Erythroblast (primary cell): ENCODE measurements around the gene PRKD1.

ENCODE experiments used
- DNase-seq, 2 experiments: peaks; one replicate each; lab custom pipeline; 2025; lab: John Stamatoyannopoulos, UW
- GATA1 ChIP-seq: IDR thresholded peaks from 2 replicates; pipeline ENCODE4 v1.6.1; 2011; ENCODE audit warnings: low read depth, mild to moderate bottlenecking, control low read depth, low read length, moderate library complexity
- POLR2A ChIP-seq: IDR thresholded peaks from 2 replicates; pipeline ENCODE4 v1.6.1; 2011; ENCODE audit warnings: mild to moderate bottlenecking, low read length

PRKD1 gene

GRCh38 chr14:29654901-29655550 is 272.6 kb downstream of the PRKD1 start:
- DNase-seq: no peak
- TF ChIP-seq POLR2A (no peak), GATA1 (no peak)

GRCh38 chr14:29653303-29653702 is 274.3 kb downstream of the PRKD1 start:
- no peak for TF ChIP-seq POLR2A
- TF ChIP-seq GATA1: no peak
- DNase-seq: no peak

DNA sequence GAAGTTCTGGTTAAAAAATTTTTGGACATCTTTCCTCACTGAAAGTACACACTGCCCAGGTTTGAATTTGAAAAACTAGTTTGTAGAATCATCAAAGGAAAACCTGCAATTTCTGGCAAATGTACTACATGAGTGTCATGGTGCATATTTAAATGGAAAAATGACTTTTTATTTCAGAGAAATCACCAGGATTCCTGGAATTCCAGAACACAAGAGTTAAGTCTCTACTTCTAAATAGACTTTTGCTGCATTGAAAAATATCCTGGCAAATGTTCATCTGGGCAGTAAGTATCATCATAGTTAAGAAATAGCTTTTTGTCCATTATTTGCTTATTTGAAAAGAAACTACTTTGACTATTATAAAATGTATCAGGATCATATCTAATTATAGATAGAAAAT is 275.1 kb downstream of the PRKD1 start:
- no peak for DNase-seq
- no peak for TF ChIP-seq POLR2A
- TF ChIP-seq GATA1: no peak

- no peak for TF ChIP-seq POLR2A
- no peak for TF ChIP-seq GATA1
- peak; percentile 17 to 47 for DNase-seq
Measured at GRCh38 chr14:29650554-29651269, 276.9 kb downstream of the PRKD1 start.

- no peak for DNase-seq
- no peak for TF ChIP-seq POLR2A
- no peak for TF ChIP-seq GATA1
Measured at GRCh38 chr14:29649170-29649569, 278.5 kb downstream of the PRKD1 start.

GRCh38 chr14:29648045-29648444 is 279.6 kb downstream of the PRKD1 start:
- TF ChIP-seq POLR2A: no peak
- TF ChIP-seq GATA1: no peak
- no peak for DNase-seq

DNA sequence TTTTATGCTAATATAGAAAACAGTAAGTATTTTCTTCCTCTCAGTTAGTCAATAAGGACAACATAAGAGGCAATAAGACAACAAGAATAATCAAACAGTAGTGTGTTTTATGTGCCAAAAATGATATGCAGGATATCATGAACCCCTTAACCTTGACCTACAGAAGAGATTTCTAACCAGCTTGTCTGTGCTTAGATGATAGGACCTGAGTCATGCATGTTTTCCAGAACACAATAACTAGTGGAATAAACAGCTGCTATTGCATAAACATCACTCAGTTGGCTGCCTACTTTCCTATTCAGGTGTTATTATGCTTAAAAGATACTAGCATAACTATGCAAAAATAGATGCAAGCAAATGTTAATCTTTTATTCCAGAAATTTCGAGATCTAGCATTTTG is 282.5 kb downstream of the PRKD1 start:
- DNase-seq: peak in 1 of 2 experiments; percentile 1
- TF ChIP-seq POLR2A (no peak), GATA1 (no peak)

- TF ChIP-seq POLR2A (no peak), GATA1 (no peak)
- no peak for DNase-seq
Measured at GRCh38 chr14:29643433-29644211, 284.0 kb downstream of the PRKD1 start.

GRCh38 chr14:29637411-29637810 is 290.2 kb downstream of the PRKD1 start:
- TF ChIP-seq GATA1: no peak
- TF ChIP-seq POLR2A: no peak
- no peak for DNase-seq

GRCh38 chr14:29636870-29637269 is 290.8 kb downstream of the PRKD1 start:
- DNase-seq: no peak
- TF ChIP-seq GATA1 (no peak), POLR2A (no peak)

GRCh38 chr14:29630566-29631160 is 297.0 kb downstream of the PRKD1 start:
- no peak for TF ChIP-seq POLR2A
- TF ChIP-seq GATA1: no peak
- no peak for DNase-seq

- no peak for DNase-seq
Measured at GRCh38 chr14:29629839-29630238, 297.8 kb downstream of the PRKD1 start.

GRCh38 chr14:29627137-29627536 is 300.5 kb downstream of the PRKD1 start:
- TF ChIP-seq GATA1 (no peak), POLR2A (no peak)
- no peak for DNase-seq

More at GRCh38 chr14:29629839-29630238, 297.8 kb downstream of the PRKD1 start:
- TF ChIP-seq GATA1 (no peak), POLR2A (no peak)
